Adipocyte (in vitro differentiated cells): ENCODE results near the gene ACSS2.
A peak's percentile ranks its signal among the peaks of the same experiment; 100 is the strongest.
"Not testable (repeated sequence)": the region's sequence is repeated elsewhere in the genome, so short reads cannot be mapped to it uniquely, and the experiment has no call there.

ENCODE experiments used
- DNase-seq: peaks from one replicate; pipeline ENCODE4 v3.0.0-alpha.2; 2015; ENCODE audit warnings: low read depth
- H3K27me3 ChIP-seq: replicated peaks from 2 replicates; pipeline ENCODE4 v1.7.0; 2013; ENCODE audit warnings: mild to moderate bottlenecking, low read length, moderate library complexity; ENCODE audit not compliant: control insufficient read depth, insufficient read depth
- H3K36me3 ChIP-seq: 2 replicates; pipeline ENCODE4 v1.7.0; 2013; ENCODE audit warnings: low read length, mild to moderate bottlenecking, moderate library complexity; ENCODE audit not compliant: control insufficient read depth, insufficient read depth, severe bottlenecking
- H3K4me1 ChIP-seq: 2 replicates; pipeline ENCODE4 v1.7.0; 2013; ENCODE audit warnings: mild to moderate bottlenecking, low read length, moderate library complexity; ENCODE audit not compliant: control insufficient read depth, insufficient read depth
- H3K4me3 ChIP-seq: 2 replicates; pipeline ENCODE4 v1.7.0; 2013; ENCODE audit warnings: mild to moderate bottlenecking, low read length, moderate library complexity
- H3K9ac ChIP-seq: 2 replicates; pipeline ENCODE4 v1.7.0; 2013; ENCODE audit warnings: mild to moderate bottlenecking, low read length, moderate library complexity
- H3K9me3 ChIP-seq: 2 replicates; pipeline ENCODE4 v1.7.0; 2013; ENCODE audit warnings: mild to moderate bottlenecking, low read length, moderate library complexity; ENCODE audit not compliant: control insufficient read depth

Gene ACSS2

GRCh38 chr20:34892671-34893070 is 16.3 kb downstream of the ACSS2 start:
- H3K4me3 ChIP-seq, result no peak overlapping the region
- H3K9me3 ChIP-seq, result no peaks in the 10 kb centered on the region
- no peak for DNase-seq
- H3K9ac ChIP-seq, result no peak overlapping the region
- no peaks in the 10 kb centered on the region for H3K27me3 ChIP-seq
- H3K36me3 ChIP-seq, result peaks cover 64% of the 10 kb centered on the region
- peaks cover 37% of the 10 kb centered on the region for H3K4me1 ChIP-seq

- no peak overlapping the region for H3K9ac ChIP-seq
- H3K4me1 ChIP-seq, result peaks cover 37% of the 10 kb centered on the region
- H3K4me3 ChIP-seq, result no peak overlapping the region
- DNase-seq, result no peak
- no peaks in the 10 kb centered on the region for H3K9me3 ChIP-seq
- H3K36me3 ChIP-seq, result peaks cover 52% of the 10 kb centered on the region
- no peaks in the 10 kb centered on the region for H3K27me3 ChIP-seq
Measured at GRCh38 chr20:34894723-34895122, 18.3 kb downstream of the ACSS2 start.

- no peak for DNase-seq
- Histone ChIP-seq H3K4me1 (peaks cover 37% of the 10 kb centered on the region), H3K9ac (no peak overlapping the region), H3K4me3 (no peak overlapping the region), H3K36me3 (peaks cover 55% of the 10 kb centered on the region), H3K27me3 (no peaks in the 10 kb centered on the region), H3K9me3 (no peaks in the 10 kb centered on the region)
Measured at GRCh38 chr20:34895465-34895864, 19.1 kb downstream of the ACSS2 start.

- Histone ChIP-seq H3K9ac (no peak overlapping the region), H3K4me3 (no peak overlapping the region), H3K27me3 (no peaks in the 10 kb centered on the region), H3K36me3 (peaks cover 62% of the 10 kb centered on the region), H3K4me1 (peaks cover 32% of the 10 kb centered on the region), H3K9me3 (no peaks in the 10 kb centered on the region)
- no peak for DNase-seq
Measured at GRCh38 chr20:34896086-34896621, 19.7 kb downstream of the ACSS2 start.

- Histone ChIP-seq H3K4me1 (peaks cover 28% of the 10 kb centered on the region), H3K36me3 (peaks cover 70% of the 10 kb centered on the region)
- DNase-seq, H3K9ac ChIP-seq, H3K27me3 ChIP-seq, H3K9me3 ChIP-seq, H3K4me3 ChIP-seq: not testable (repeated sequence)
Measured at GRCh38 chr20:34898129-34898528, 21.7 kb downstream of the ACSS2 start.

GRCh38 chr20:34898731-34899130 is 22.3 kb downstream of the ACSS2 start:
- H3K36me3 ChIP-seq, result peaks cover 71% of the 10 kb centered on the region
- peaks cover 34% of the 10 kb centered on the region for H3K4me1 ChIP-seq
- not testable (repeated sequence) for H3K27me3 ChIP-seq, H3K9me3 ChIP-seq, H3K4me3 ChIP-seq, DNase-seq, H3K9ac ChIP-seq

GRCh38 chr20:34904202-34904621 is 27.8 kb downstream of the ACSS2 start:
- DNase-seq, result no peak
- Histone ChIP-seq H3K27me3 (no peaks in the 10 kb centered on the region), H3K4me1 (peaks cover 38% of the 10 kb centered on the region), H3K9me3 (no peaks in the 10 kb centered on the region), H3K4me3 (peak overlapping the region; percentile 19), H3K36me3 (peaks cover 60% of the 10 kb centered on the region), H3K9ac (peak overlapping the region; percentile 51)

- no peaks in the 10 kb centered on the region for H3K27me3 ChIP-seq
- H3K9me3 ChIP-seq, result no peaks in the 10 kb centered on the region
- H3K36me3 ChIP-seq, result peaks cover 56% of the 10 kb centered on the region
- H3K9ac ChIP-seq, result peak overlapping the region; percentile 53
- H3K4me1 ChIP-seq, result peaks cover 34% of the 10 kb centered on the region
- H3K4me3 ChIP-seq, result peak overlapping the region; percentile 41
- DNase-seq, result peak; percentile 75
Measured at GRCh38 chr20:34907616-34908469, 31.4 kb downstream of the ACSS2 start.

- Histone ChIP-seq H3K36me3 (peaks cover 91% of the 10 kb centered on the region), H3K27me3 (no peaks in the 10 kb centered on the region), H3K4me1 (peaks cover 2% of the 10 kb centered on the region), H3K9me3 (no peaks in the 10 kb centered on the region), H3K9ac (no peak overlapping the region), H3K4me3 (no peak overlapping the region)
- DNase-seq, result no peak
Measured at GRCh38 chr20:34915131-34915530, 38.7 kb downstream of the ACSS2 start.

GRCh38 chr20:34915749-34916455 is 39.5 kb downstream of the ACSS2 start:
- H3K9me3 ChIP-seq, result no peaks in the 10 kb centered on the region
- no peak for DNase-seq

GRCh38 chr20:34916774-34917354 is 40.5 kb downstream of the ACSS2 start:
- H3K9me3 ChIP-seq, result no peaks in the 10 kb centered on the region
- no peak overlapping the region for H3K9ac ChIP-seq
- peaks cover 100% of the 10 kb centered on the region for H3K36me3 ChIP-seq
- H3K4me1 ChIP-seq, result peaks cover 11% of the 10 kb centered on the region
- H3K27me3 ChIP-seq, result no peaks in the 10 kb centered on the region
- no peak overlapping the region for H3K4me3 ChIP-seq
- no peak for DNase-seq

More at GRCh38 chr20:34915749-34916455, 39.5 kb downstream of the ACSS2 start:
- no peak overlapping the region for H3K4me3 ChIP-seq
- H3K36me3 ChIP-seq, result peaks cover 91% of the 10 kb centered on the region
- H3K27me3 ChIP-seq, result no peaks in the 10 kb centered on the region
- peaks cover 2% of the 10 kb centered on the region for H3K4me1 ChIP-seq
- H3K9ac ChIP-seq, result no peak overlapping the region
